Activated CD4-positive, alpha-beta memory T cell treated with anti-CD3 and anti-CD28 coated beads, Interleukin-2, amount 10 ng/mL, durations not matched to agents 7 days and 5 days (primary cell): ENCODE measurements around the gene CCDC174. TPM values are rescaled to one million over a fixed set of nuclear protein-coding genes. Genes with fewer than 3 reads are reported as not detected.

Experiments
- CTCF ChIA-PET: fragments of 350-600 bp; sonication (Branson Sonifier 250); formaldehyde crosslinking; loops from one replicate; lab custom pipeline; 2021; ENCODE audit warnings: antibody characterized with exemption, inconsistent platforms; lab: Charles Lee
- POLR2A ChIA-PET: fragments of 350-600 bp; sonication (Branson Sonifier 250); formaldehyde crosslinking; loops from one replicate; lab custom pipeline; 2021; ENCODE audit warnings: antibody characterized with exemption; lab: Charles Lee
- DNase-seq: peaks from one replicate; pipeline ENCODE4 v3.0.0-alpha.2; 2020
- H3K27ac Mint-ChIP-seq: one replicate; pipeline ENCODE4 v1.8.0; 2021; ENCODE audit warnings: mild to moderate bottlenecking, mixed read lengths
- H3K27me3 Mint-ChIP-seq: one replicate; pipeline ENCODE4 v1.8.0; 2021; ENCODE audit warnings: mixed read lengths
- H3K36me3 Mint-ChIP-seq: one replicate; pipeline ENCODE4 v1.8.0; 2021; ENCODE audit warnings: low read depth, mixed read lengths
- H3K4me1 Mint-ChIP-seq: one replicate; pipeline ENCODE4 v1.8.0; 2021; ENCODE audit warnings: mixed read lengths
- H3K4me3 Mint-ChIP-seq: one replicate; pipeline ENCODE4 v1.8.0; 2021; ENCODE audit warnings: mild to moderate bottlenecking, mixed read lengths
- H3K9me3 Mint-ChIP-seq: one replicate; pipeline ENCODE4 v1.8.0; 2021; ENCODE audit warnings: mixed read lengths
- total RNA-seq, 2 experiments: library from RNA; stranded (reverse); gene quantifications; one replicate each; pipeline ENCODE4 v1.2.3, GENCODE V29; 2021

CCDC174 gene
- total RNA-seq, 2 experiments from 2014 or later: 25.1 to 27.4 TPM

GRCh38 chr3:14699643-14700042 lies 48.1 kb downstream of the CCDC174 start:
- no peak for DNase-seq
- ChIA-PET CTCF (no interaction called here), POLR2A (no interaction called here)
- H3K4me3 Mint-ChIP-seq: no peak overlapping the region
- no peaks in the 10 kb centered on the region for H3K4me1 Mint-ChIP-seq
- H3K27me3 Mint-ChIP-seq: no peaks in the 10 kb centered on the region
- no peaks in the 10 kb centered on the region for H3K9me3 Mint-ChIP-seq
- H3K36me3 Mint-ChIP-seq: no peaks in the 10 kb centered on the region
- H3K27ac Mint-ChIP-seq: no peak overlapping the region

- no peaks in the 10 kb centered on the region for H3K36me3 Mint-ChIP-seq
- no peaks in the 10 kb centered on the region for H3K4me1 Mint-ChIP-seq
- H3K9me3 Mint-ChIP-seq: no peaks in the 10 kb centered on the region
- no peak overlapping the region for H3K27ac Mint-ChIP-seq
- H3K27me3 Mint-ChIP-seq: no peaks in the 10 kb centered on the region
- CTCF ChIA-PET: no interaction called here
- POLR2A ChIA-PET: no interaction called here
- H3K4me3 Mint-ChIP-seq: no peak overlapping the region
- no peak for DNase-seq
Observed at GRCh38 chr3:14700891-14701290, 49.3 kb downstream of the CCDC174 start.

GRCh38 chr3:14701676-14702075 lies 50.1 kb downstream of the CCDC174 start:
- ChIA-PET POLR2A (no interaction called here), CTCF (no interaction called here)
- no peaks in the 10 kb centered on the region for H3K27me3 Mint-ChIP-seq
- H3K4me3 Mint-ChIP-seq: no peak overlapping the region
- no peaks in the 10 kb centered on the region for H3K9me3 Mint-ChIP-seq
- no peaks in the 10 kb centered on the region for H3K4me1 Mint-ChIP-seq
- H3K36me3 Mint-ChIP-seq: no peaks in the 10 kb centered on the region
- H3K27ac Mint-ChIP-seq: no peak overlapping the region
- no peak for DNase-seq

GRCh38 chr3:14703128-14703750 lies 51.7 kb downstream of the CCDC174 start:
- Mint-ChIP-seq H3K4me1 (no peaks in the 10 kb centered on the region), H3K36me3 (no peaks in the 10 kb centered on the region), H3K4me3 (no peak overlapping the region), H3K9me3 (no peaks in the 10 kb centered on the region), H3K27ac (no peak overlapping the region), H3K27me3 (no peaks in the 10 kb centered on the region)
- POLR2A ChIA-PET: no interaction called here
- CTCF ChIA-PET: no interaction called here
- no peak for DNase-seq

- DNase-seq: no peak
- Mint-ChIP-seq H3K36me3 (no peaks in the 10 kb centered on the region), H3K4me3 (no peak overlapping the region), H3K27ac (no peak overlapping the region), H3K4me1 (no peaks in the 10 kb centered on the region), H3K27me3 (no peaks in the 10 kb centered on the region), H3K9me3 (no peaks in the 10 kb centered on the region)
- ChIA-PET POLR2A (no interaction called here), CTCF (no interaction called here)
Observed at GRCh38 chr3:14703791-14704190, 52.2 kb downstream of the CCDC174 start.

- Mint-ChIP-seq H3K27ac (no peak overlapping the region), H3K4me1 (no peaks in the 10 kb centered on the region), H3K9me3 (no peaks in the 10 kb centered on the region), H3K4me3 (no peak overlapping the region), H3K27me3 (no peaks in the 10 kb centered on the region), H3K36me3 (no peaks in the 10 kb centered on the region)
- CTCF ChIA-PET: no interaction called here
- POLR2A ChIA-PET: no interaction called here
- no peak for DNase-seq
Observed at GRCh38 chr3:14706096-14706495, 54.5 kb downstream of the CCDC174 start.

- peaks cover 4% of the 10 kb centered on the region for H3K9me3 Mint-ChIP-seq
- no peaks in the 10 kb centered on the region for H3K4me1 Mint-ChIP-seq
- DNase-seq: no peak
- ChIA-PET CTCF (no interaction called here), POLR2A (no interaction called here)
- no peak overlapping the region for H3K27ac Mint-ChIP-seq
- H3K27me3 Mint-ChIP-seq: peaks cover 2% of the 10 kb centered on the region
- H3K36me3 Mint-ChIP-seq: peaks cover 3% of the 10 kb centered on the region
- no peak overlapping the region for H3K4me3 Mint-ChIP-seq
Observed at GRCh38 chr3:14716591-14716990, 65.0 kb downstream of the CCDC174 start.

GRCh38 chr3:14717307-14717706 lies 65.7 kb downstream of the CCDC174 start:
- ChIA-PET POLR2A (no interaction called here), CTCF (no interaction called here)
- DNase-seq: no peak
- H3K9me3 Mint-ChIP-seq: peaks cover 4% of the 10 kb centered on the region
- peaks cover 2% of the 10 kb centered on the region for H3K27me3 Mint-ChIP-seq
- peaks cover 3% of the 10 kb centered on the region for H3K36me3 Mint-ChIP-seq
- no peak overlapping the region for H3K4me3 Mint-ChIP-seq
- no peaks in the 10 kb centered on the region for H3K4me1 Mint-ChIP-seq
- no peak overlapping the region for H3K27ac Mint-ChIP-seq

GRCh38 chr3:14718539-14718938 lies 67.0 kb downstream of the CCDC174 start:
- DNase-seq: no peak
- POLR2A ChIA-PET: no interaction called here
- CTCF ChIA-PET: interaction anchor here (1.1 kb wide), 1 partner anchor 203 kb away, joined by 3 read pairs; no protein-coding TSS in a partner anchor
- no peaks in the 10 kb centered on the region for H3K4me1 Mint-ChIP-seq
- H3K4me3 Mint-ChIP-seq: no peak overlapping the region
- H3K27me3 Mint-ChIP-seq: peaks cover 2% of the 10 kb centered on the region
- H3K9me3 Mint-ChIP-seq: no peaks in the 10 kb centered on the region
- H3K36me3 Mint-ChIP-seq: no peaks in the 10 kb centered on the region
- H3K27ac Mint-ChIP-seq: no peak overlapping the region

- no peak overlapping the region for H3K27ac Mint-ChIP-seq
- H3K4me1 Mint-ChIP-seq: no peaks in the 10 kb centered on the region
- CTCF ChIA-PET: interaction anchor here (1.1 kb wide), 1 partner anchor 202 kb away, joined by 3 read pairs; no protein-coding TSS in a partner anchor
- POLR2A ChIA-PET: no interaction called here
- peaks cover 2% of the 10 kb centered on the region for H3K27me3 Mint-ChIP-seq
- no peaks in the 10 kb centered on the region for H3K9me3 Mint-ChIP-seq
- H3K36me3 Mint-ChIP-seq: no peaks in the 10 kb centered on the region
- no peak for DNase-seq
- no peak overlapping the region for H3K4me3 Mint-ChIP-seq
Observed at GRCh38 chr3:14719006-14719405, 67.4 kb downstream of the CCDC174 start.

- Mint-ChIP-seq H3K4me1 (no peaks in the 10 kb centered on the region), H3K27ac (no peak overlapping the region), H3K9me3 (no peaks in the 10 kb centered on the region), H3K4me3 (no peak overlapping the region), H3K36me3 (no peaks in the 10 kb centered on the region), H3K27me3 (peaks cover 2% of the 10 kb centered on the region)
- no peak for DNase-seq
- ChIA-PET POLR2A (no interaction called here), CTCF (no interaction called here)
Observed at GRCh38 chr3:14721126-14721864, 69.7 kb downstream of the CCDC174 start.
